HPDE6-E6E7 (cell line): Measurements from ENCODE around the gene PCNT.

Experiments
- DNase-seq: peaks from one replicate; pipeline ENCODE4 v3.0.0; 2011; ENCODE audit warnings: missing footprints; ENCODE audit errors: extremely low spot score

Gene PCNT

DNA sequence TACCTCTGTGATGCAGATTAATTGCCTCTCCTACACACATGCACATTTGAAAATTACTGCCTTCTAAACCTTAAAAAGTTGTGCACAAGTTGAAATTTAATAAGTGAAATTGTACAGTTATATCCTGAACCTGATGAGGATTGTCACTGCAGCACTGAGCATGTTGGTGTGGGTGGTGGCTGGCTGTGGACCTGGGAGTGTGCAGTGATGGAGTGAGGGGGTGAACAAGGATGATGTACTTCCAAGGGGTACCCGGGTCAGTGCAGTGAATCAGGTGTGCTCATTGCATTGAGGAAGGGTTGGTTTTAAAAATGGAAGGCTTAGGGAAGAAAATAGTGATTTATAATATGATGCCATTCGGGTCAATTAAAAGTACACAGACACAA, 158.9 kb downstream of the PCNT start:
- DNase-seq, result no peak

DNA sequence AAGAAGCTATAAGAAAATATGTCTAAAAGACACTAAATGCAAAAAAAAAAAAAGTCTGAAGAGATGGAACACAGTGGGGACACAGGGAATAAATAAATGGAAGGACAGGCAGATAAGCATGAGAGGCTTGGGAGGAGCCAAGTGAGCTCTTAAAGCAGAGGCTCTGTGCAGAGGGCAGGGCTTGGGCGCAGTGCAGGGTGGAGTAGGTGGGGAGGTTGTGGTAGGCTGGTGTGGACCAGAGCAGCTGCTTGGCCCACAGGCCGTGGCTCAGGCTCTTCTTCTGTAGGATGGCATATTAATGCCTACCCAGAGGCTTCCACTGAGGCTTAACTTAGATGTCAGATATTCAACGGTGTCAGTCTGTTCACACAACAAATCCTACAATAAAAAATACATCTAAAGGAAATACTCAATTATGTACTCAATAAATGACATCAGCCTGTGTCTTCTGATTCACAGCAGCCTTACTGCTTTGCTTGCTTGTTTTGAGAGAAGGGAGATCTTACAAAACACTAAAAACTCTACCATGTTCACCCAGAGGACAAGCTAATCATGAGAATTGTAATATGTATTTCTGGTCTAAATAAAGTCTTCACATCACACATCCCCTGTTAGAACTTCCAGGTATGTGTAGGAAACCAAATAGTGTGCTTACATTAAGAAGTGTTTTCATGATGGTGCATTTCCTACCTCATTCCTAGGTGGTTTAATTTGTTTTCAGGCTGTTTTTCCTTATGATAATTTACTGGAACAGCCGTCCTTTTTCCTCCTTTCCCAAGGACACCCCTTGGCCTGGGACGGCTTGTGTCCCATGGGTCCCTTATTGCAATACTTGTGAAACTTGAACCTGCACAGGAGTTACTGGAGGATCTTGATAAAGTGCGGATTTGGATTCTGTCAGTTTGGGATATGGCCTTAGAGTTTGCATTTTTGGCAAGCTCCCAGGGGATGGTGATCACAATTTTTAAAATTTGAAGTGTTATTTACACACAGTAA, 159.6 kb downstream of the PCNT start:
- no peak for DNase-seq

DNA sequence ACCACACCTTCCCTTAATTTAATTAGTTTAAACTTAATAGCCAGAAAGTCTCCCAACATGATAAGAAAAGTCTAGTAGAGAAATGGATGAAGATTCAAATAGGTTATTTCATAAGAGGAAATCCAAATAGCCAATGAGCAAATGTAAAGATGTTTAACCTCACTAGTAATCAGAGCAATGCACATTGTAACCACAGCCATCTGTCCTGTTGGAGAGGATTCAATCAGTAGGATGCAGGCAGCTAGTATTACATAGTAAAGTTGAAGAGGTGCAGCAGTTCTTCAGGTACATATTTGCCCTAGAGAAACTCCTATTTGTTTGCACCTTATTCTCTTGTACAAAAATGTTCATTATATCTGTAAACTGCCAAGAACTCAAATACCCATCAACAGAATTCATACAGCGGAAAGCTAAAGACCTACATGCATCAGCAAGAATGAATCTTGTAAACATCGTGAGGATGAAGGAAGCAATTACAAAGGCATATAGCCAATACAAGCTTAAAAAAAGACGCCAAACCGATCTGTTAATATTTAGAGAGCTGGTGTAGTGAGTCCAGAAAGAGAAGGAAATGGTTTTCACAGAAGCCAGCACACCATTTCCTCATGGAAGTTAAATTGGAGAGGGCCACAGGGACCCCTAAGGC, 162.6 kb downstream of the PCNT start:
- no peak for DNase-seq

DNA sequence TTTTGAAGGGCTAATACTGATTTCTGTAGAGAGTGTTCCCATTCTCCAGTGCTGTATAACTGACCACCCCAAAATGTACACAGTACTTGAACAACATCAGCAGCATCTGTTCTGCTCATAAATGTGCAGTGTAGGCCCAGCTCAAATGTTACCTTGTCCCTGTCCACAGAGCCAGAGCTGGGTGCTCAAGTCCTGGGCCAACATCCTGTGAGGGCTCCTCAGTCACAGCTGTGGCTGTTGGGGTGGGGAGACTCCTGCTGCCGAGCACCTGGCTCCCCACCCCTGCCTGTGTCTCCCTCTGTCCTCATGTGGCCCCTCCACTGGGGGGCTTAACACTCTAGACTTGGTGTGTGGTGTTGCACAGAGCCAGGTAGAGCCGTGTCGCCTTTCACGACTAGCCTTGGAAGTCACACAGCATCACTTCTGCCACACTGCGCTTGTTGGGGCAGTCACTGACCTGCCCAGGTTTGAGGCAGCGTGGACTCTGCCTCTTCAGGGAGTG, 165.3 kb downstream of the PCNT start:
- DNase-seq, result no peak

DNA sequence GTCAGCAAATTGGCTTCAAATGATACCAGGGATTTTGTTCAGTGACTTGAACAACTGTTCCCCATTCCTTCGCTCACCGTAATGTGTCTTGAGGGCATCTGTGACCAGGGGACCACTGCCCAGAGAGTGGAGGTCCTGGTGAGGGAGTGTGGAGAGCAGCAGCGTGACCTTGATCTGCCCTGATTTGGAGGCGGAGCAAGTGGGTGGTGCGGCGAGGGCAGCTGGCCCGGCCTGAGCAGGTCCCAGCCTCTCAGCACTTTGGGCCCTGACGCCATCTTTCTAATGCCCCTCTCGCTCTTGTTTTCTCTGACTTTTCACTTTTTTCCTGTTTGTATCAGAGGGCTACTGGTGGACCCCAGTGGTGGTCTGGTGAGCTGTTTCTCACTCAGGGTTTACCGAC, 165.8 kb downstream of the PCNT start:
- no peak for DNase-seq

DNA sequence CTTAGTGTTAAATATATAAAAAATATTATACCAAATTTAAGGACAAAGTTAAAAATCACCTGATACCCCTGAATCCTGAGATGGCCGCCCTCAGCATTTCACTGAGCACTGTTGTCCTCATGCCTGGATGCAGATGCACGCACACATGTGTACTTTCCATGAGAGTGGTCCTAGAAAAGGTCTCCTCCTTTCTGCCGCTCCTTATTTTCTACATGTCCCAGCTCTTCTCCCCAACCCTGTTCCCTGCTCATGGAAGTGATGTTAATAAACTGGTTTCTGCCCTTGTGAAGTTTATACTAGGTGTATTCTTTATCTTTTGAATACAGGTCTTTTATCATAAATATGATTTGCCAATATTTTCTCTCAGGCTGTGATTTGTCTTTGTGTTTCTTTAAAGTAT, 167.6 kb downstream of the PCNT start:
- no peak for DNase-seq

DNA sequence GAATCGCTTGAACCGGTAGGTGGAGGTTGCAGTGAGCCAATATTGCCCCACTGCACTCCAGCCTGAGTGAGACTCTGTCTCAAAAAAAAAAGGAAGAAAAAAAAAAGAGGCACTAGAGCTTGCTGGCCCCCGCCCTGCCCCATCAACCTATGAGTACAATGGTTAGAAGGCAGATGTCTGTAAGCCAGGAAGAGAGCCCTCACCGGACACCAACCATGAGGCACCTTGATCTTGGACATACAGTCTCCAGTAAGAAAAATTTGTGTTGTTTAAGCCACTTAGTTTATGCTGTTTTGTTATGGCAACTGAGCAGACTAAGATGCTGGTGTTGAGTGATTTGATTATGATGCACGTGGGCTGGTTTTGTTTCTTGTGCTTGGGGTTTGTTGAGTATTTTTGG, 168.9 kb downstream of the PCNT start:
- no peak for DNase-seq

DNA sequence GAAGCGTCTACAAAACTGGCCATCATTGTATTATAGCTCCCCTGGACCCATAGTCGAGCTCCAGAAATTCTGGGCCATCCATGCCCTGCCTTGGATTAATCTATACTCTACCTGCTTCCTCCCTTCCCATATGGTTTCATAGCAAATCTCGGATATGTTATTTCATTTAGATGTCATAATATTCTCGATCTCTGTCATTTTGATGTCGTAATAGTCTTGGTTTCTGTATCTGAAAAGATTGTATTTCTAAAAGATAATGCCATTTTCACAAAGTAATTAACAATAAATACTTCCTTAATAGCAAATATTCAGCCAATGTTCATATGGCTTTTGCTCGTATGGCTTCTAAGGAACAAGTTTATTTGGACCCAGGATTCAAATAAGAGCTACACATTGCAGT, 169.9 kb downstream of the PCNT start:
- DNase-seq, result no peak
